ENCODE data around the gene GASK1A.
"Not testable (repeated sequence)": the region's sequence is repeated elsewhere in the genome, so short reads cannot be mapped to it uniquely, and the experiment has no call there.

Gene GASK1A

DNA sequence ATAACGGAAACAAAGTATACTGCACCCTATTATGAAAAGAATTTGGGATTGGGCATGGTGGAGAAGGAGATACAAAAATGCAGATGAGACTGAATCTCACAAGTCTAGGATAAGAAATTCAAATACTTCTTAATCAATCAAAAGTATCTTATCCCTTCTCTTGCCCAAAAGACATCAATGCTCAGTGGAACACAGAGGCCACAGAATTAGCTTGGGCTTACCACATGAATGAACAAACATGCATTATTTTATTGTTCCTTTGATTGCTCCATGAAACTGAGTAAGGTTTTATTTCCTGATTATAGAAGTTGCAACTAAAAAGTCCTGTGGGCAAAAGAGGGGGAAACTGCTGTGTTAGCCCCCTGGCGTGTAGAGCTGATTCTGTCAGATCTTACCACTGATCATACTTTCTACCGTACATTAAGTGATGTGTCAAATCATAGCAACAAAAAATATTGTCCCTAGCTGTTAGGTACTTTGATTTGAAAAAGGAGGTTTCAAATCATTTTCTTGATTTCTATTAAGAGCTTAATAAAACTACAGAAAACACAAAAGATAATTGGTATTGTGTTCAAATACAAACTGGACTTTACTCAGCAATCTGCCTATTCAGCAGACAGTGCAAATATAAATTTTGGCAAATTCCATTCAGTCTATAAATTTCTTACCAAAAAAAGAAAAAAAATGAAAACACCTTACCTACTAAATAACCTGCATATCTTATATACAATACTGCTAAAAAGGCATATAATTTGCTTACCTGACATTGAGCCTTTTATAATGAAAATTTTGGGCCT lies 7.9 kb upstream of the GASK1A start:
- CTCF ChIA-PET, result interaction anchor here (0.9 to 1.9 kb wide), 2 partner anchors 9 to 10 kb away, joined by 3 to 6 read pairs; no protein-coding TSS in a partner anchor
- no peak for TF ChIP-seq ZNF510 (tag by site-specific recombination; IDR thresholded peaks at IDR 0.05; ENCODE audit: insufficient replicate concordance)
- TF ChIP-seq ZNF140 (tag by site-specific recombination; IDR thresholded peaks at IDR 0.05), result no peak
- no peak for TF ChIP-seq SP2 (tag by site-specific recombination; IDR thresholded peaks at IDR 0.05)
- no peak for TF ChIP-seq ZNF2 (tag by site-specific recombination; IDR thresholded peaks at IDR 0.05)
- TF ChIP-seq FEZF1 (tag by site-specific recombination; IDR thresholded peaks at IDR 0.05), result no peak
- no peak for TF ChIP-seq ZBTB7A (tag by site-specific recombination; IDR thresholded peaks at IDR 0.05; ENCODE audit: low read depth)
- no peak for TF ChIP-seq MZF1 (tag by site-specific recombination; IDR thresholded peaks at IDR 0.05; ENCODE audit: borderline replicate concordance)
- TF ChIP-seq ZNF658 (tag by site-specific recombination; IDR thresholded peaks at IDR 0.05), result no peak
- no peak for TF ChIP-seq ZNF221 (tag by site-specific recombination; IDR thresholded peaks at IDR 0.05; ENCODE audit: borderline replicate concordance)
- TF ChIP-seq, protein P1, sequence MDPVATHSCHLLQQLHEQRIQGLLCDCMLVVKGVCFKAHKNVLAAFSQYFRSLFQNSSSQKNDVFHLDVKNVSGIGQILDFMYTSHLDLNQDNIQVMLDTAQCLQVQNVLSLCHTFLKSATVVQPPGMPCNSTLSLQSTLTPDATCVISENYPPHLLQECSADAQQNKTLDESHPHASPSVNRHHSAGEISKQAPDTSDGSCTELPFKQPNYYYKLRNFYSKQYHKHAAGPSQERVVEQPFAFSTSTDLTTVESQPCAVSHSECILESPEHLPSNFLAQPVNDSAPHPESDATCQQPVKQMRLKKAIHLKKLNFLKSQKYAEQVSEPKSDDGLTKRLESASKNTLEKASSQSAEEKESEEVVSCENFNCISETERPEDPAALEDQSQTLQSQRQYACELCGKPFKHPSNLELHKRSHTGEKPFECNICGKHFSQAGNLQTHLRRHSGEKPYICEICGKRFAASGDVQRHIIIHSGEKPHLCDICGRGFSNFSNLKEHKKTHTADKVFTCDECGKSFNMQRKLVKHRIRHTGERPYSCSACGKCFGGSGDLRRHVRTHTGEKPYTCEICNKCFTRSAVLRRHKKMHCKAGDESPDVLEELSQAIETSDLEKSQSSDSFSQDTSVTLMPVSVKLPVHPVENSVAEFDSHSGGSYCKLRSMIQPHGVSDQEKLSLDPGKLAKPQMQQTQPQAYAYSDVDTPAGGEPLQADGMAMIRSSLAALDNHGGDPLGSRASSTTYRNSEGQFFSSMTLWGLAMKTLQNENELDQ (tag by site-specific recombination; IDR thresholded peaks at IDR 0.05; ENCODE audit: low read depth), result no peak
- TF ChIP-seq, protein P2, sequence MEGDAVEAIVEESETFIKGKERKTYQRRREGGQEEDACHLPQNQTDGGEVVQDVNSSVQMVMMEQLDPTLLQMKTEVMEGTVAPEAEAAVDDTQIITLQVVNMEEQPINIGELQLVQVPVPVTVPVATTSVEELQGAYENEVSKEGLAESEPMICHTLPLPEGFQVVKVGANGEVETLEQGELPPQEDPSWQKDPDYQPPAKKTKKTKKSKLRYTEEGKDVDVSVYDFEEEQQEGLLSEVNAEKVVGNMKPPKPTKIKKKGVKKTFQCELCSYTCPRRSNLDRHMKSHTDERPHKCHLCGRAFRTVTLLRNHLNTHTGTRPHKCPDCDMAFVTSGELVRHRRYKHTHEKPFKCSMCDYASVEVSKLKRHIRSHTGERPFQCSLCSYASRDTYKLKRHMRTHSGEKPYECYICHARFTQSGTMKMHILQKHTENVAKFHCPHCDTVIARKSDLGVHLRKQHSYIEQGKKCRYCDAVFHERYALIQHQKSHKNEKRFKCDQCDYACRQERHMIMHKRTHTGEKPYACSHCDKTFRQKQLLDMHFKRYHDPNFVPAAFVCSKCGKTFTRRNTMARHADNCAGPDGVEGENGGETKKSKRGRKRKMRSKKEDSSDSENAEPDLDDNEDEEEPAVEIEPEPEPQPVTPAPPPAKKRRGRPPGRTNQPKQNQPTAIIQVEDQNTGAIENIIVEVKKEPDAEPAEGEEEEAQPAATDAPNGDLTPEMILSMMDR (tag by site-specific recombination; IDR thresholded peaks at IDR 0.05), result no peak
- no peak for TF ChIP-seq HOXC10 (CRISPR knock-in tag; IDR thresholded peaks at IDR 0.05)
- TF ChIP-seq WT1 (tag by site-specific recombination; IDR thresholded peaks at IDR 0.05), result no peak
- TF ChIP-seq GLIS1 (tag by site-specific recombination; IDR thresholded peaks at IDR 0.05), result no peak
- no peak for TF ChIP-seq ZNF157 (tag by site-specific recombination; IDR thresholded peaks at IDR 0.05)
- TF ChIP-seq, protein P3, sequence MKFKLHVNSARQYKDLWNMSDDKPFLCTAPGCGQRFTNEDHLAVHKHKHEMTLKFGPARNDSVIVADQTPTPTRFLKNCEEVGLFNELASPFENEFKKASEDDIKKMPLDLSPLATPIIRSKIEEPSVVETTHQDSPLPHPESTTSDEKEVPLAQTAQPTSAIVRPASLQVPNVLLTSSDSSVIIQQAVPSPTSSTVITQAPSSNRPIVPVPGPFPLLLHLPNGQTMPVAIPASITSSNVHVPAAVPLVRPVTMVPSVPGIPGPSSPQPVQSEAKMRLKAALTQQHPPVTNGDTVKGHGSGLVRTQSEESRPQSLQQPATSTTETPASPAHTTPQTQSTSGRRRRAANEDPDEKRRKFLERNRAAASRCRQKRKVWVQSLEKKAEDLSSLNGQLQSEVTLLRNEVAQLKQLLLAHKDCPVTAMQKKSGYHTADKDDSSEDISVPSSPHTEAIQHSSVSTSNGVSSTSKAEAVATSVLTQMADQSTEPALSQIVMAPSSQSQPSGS (tag by site-specific recombination; IDR thresholded peaks at IDR 0.05; ENCODE audit: low read depth), result no peak
- TF ChIP-seq, protein P4, sequence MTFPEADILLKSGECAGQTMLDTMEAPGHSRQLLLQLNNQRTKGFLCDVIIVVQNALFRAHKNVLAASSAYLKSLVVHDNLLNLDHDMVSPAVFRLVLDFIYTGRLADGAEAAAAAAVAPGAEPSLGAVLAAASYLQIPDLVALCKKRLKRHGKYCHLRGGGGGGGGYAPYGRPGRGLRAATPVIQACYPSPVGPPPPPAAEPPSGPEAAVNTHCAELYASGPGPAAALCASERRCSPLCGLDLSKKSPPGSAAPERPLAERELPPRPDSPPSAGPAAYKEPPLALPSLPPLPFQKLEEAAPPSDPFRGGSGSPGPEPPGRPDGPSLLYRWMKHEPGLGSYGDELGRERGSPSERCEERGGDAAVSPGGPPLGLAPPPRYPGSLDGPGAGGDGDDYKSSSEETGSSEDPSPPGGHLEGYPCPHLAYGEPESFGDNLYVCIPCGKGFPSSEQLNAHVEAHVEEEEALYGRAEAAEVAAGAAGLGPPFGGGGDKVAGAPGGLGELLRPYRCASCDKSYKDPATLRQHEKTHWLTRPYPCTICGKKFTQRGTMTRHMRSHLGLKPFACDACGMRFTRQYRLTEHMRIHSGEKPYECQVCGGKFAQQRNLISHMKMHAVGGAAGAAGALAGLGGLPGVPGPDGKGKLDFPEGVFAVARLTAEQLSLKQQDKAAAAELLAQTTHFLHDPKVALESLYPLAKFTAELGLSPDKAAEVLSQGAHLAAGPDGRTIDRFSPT (tag by site-specific recombination; IDR thresholded peaks at IDR 0.05), result no peak
- TF ChIP-seq ZNF596 (tag by site-specific recombination; IDR thresholded peaks at IDR 0.05), result no peak
- Histone ChIP-seq H3K4me3 (ENCODE audit: low read depth, low read length) (no peak overlapping the region), H3K9me3 (ENCODE audit: control insufficient read depth, insufficient read depth, low read depth, low read length) (no peaks in the 10 kb centered on the region), H3K27ac (ENCODE audit: extremely low read depth, low read depth, low read length) (no peak overlapping the region), H3K36me3 (ENCODE audit: control insufficient read depth in 2 of 2, insufficient read depth in 1 of 2, low read length in 2 of 2) (no peaks in the 10 kb centered on the region), H3K4me1 (ENCODE audit: control insufficient read depth, insufficient read depth, low read length) (no peaks in the 10 kb centered on the region)
- POLR2A ChIA-PET, result no interaction called here

DNA sequence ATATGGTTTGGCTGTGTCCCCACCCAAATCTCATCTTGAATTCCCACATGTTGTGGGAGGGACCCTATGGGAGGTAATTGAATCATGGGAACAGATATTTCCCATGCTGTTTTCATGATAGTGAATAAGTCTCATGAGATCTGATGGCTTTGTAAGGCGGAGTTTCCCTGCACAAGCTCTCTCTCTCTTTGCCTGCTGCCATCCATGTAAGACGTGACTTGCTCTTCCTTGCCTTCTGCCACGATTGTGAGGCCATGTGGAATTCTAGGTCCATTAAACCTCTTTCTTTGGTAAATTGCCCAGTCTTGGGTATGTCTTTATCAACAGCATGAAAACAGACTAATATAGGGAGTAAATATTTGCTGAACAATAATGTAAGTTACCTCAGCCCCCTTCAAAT lies 4.2 kb upstream of the GASK1A start:
- POLR2A ChIA-PET; H3K4me1 ChIP-seq (ENCODE audit: control insufficient read depth, insufficient read depth, low read length); H3K4me3 ChIP-seq (ENCODE audit: low read depth, low read length); CTCF ChIA-PET; H3K36me3 ChIP-seq (ENCODE audit: control insufficient read depth in 2 of 2, insufficient read depth in 1 of 2, low read length in 2 of 2); H3K9me3 ChIP-seq (ENCODE audit: control insufficient read depth, insufficient read depth, low read depth, low read length); H3K27ac ChIP-seq (ENCODE audit: extremely low read depth, low read depth, low read length): not testable (repeated sequence)
